ENCODE results near the gene WNT2.

Gene WNT2

GRCh38 chr7:117271566-117271965 lies 51.3 kb downstream of the WNT2 start:
- Histone ChIP-seq H3K4me1 (ENCODE audit: control insufficient read depth in 5 of 5, insufficient read depth in 5 of 5, low read length in 5 of 5) (no peaks in the 10 kb centered on the region), H3K27me3 (ENCODE audit: control insufficient read depth in 5 of 5, insufficient read depth in 4 of 5, low read length in 5 of 5) (peaks cover 0 to 2% (median 0%) of the 10 kb centered on the region in 5 donors), H3K36me3 (ENCODE audit: control insufficient read depth in 5 of 5, insufficient read depth in 5 of 5, low read length in 5 of 5) (no peaks in the 10 kb centered on the region), H3K27ac (ENCODE audit: low read depth, low read length) (no peak overlapping the region), H3K9me3 (ENCODE audit: control insufficient read depth in 5 of 5, low read length in 5 of 5) (no peaks in the 10 kb centered on the region), H3K9ac (ENCODE audit: low read length in 5 of 5) (no peak overlapping the region), H3K4me3 (ENCODE audit: low read depth in 1 of 5, low read length in 5 of 5) (no peak overlapping the region)

- Histone ChIP-seq H3K27me3 (ENCODE audit: control insufficient read depth in 5 of 5, insufficient read depth in 4 of 5, low read length in 5 of 5) (peaks cover 0 to 2% (median 0%) of the 10 kb centered on the region in 5 donors), H3K4me3 (ENCODE audit: low read depth in 1 of 5, low read length in 5 of 5) (no peak overlapping the region), H3K4me1 (ENCODE audit: control insufficient read depth in 5 of 5, insufficient read depth in 5 of 5, low read length in 5 of 5) (no peaks in the 10 kb centered on the region), H3K36me3 (ENCODE audit: control insufficient read depth in 5 of 5, insufficient read depth in 5 of 5, low read length in 5 of 5) (no peaks in the 10 kb centered on the region), H3K9me3 (ENCODE audit: control insufficient read depth in 5 of 5, low read length in 5 of 5) (no peaks in the 10 kb centered on the region), H3K9ac (ENCODE audit: low read length in 5 of 5) (no peak overlapping the region), H3K27ac (ENCODE audit: low read depth, low read length) (no peak overlapping the region)
Measured at GRCh38 chr7:117270371-117270770, 52.5 kb downstream of the WNT2 start.

- Histone ChIP-seq H3K9me3 (ENCODE audit: control insufficient read depth in 5 of 5, low read length in 5 of 5) (no peaks in the 10 kb centered on the region), H3K4me3 (ENCODE audit: low read depth in 1 of 5, low read length in 5 of 5) (no peak overlapping the region), H3K4me1 (ENCODE audit: control insufficient read depth in 5 of 5, insufficient read depth in 5 of 5, low read length in 5 of 5) (no peaks in the 10 kb centered on the region), H3K9ac (ENCODE audit: low read length in 5 of 5) (no peak overlapping the region), H3K27ac (ENCODE audit: low read depth, low read length) (peak overlapping the region; percentile 32), H3K27me3 (ENCODE audit: control insufficient read depth in 5 of 5, insufficient read depth in 4 of 5, low read length in 5 of 5) (peaks cover 0 to 2% (median 0%) of the 10 kb centered on the region in 5 donors), H3K36me3 (ENCODE audit: control insufficient read depth in 5 of 5, insufficient read depth in 5 of 5, low read length in 5 of 5) (no peaks in the 10 kb centered on the region)
Measured at GRCh38 chr7:117269886-117270285, 53.0 kb downstream of the WNT2 start.

GRCh38 chr7:117269417-117269816 lies 53.4 kb downstream of the WNT2 start:
- no peak overlapping the region for H3K4me3 ChIP-seq (ENCODE audit: low read depth in 1 of 5, low read length in 5 of 5)
- H3K27me3 ChIP-seq (ENCODE audit: control insufficient read depth in 5 of 5, insufficient read depth in 4 of 5, low read length in 5 of 5), result peaks cover 0 to 2% (median 0%) of the 10 kb centered on the region in 5 donors
- no peak overlapping the region for H3K9ac ChIP-seq (ENCODE audit: low read length in 5 of 5)
- no peaks in the 10 kb centered on the region for H3K4me1 ChIP-seq (ENCODE audit: control insufficient read depth in 5 of 5, insufficient read depth in 5 of 5, low read length in 5 of 5)
- no peaks in the 10 kb centered on the region for H3K9me3 ChIP-seq (ENCODE audit: control insufficient read depth in 5 of 5, low read length in 5 of 5)
- H3K27ac ChIP-seq (ENCODE audit: low read depth, low read length), result peak overlapping the region; percentile 54
- H3K36me3 ChIP-seq (ENCODE audit: control insufficient read depth in 5 of 5, insufficient read depth in 5 of 5, low read length in 5 of 5), result no peaks in the 10 kb centered on the region

GRCh38 chr7:117264716-117265115 lies 58.1 kb downstream of the WNT2 start:
- no peaks in the 10 kb centered on the region for H3K27me3 ChIP-seq (ENCODE audit: control insufficient read depth in 5 of 5, insufficient read depth in 4 of 5, low read length in 5 of 5)
- H3K9ac ChIP-seq (ENCODE audit: low read length in 5 of 5), result no peak overlapping the region
- no peak overlapping the region for H3K4me3 ChIP-seq (ENCODE audit: low read depth in 1 of 5, low read length in 5 of 5)

GRCh38 chr7:117262546-117262945 lies 60.3 kb downstream of the WNT2 start:
- Histone ChIP-seq H3K4me1 (ENCODE audit: control insufficient read depth in 5 of 5, insufficient read depth in 5 of 5, low read length in 5 of 5) (no peaks in the 10 kb centered on the region), H3K9me3 (ENCODE audit: control insufficient read depth in 5 of 5, low read length in 5 of 5) (no peaks in the 10 kb centered on the region), H3K4me3 (ENCODE audit: low read depth in 1 of 5, low read length in 5 of 5) (no peak overlapping the region), H3K27ac (ENCODE audit: low read depth, low read length) (no peak overlapping the region), H3K27me3 (ENCODE audit: control insufficient read depth in 5 of 5, insufficient read depth in 4 of 5, low read length in 5 of 5) (no peaks in the 10 kb centered on the region), H3K36me3 (ENCODE audit: control insufficient read depth in 5 of 5, insufficient read depth in 5 of 5, low read length in 5 of 5) (no peaks in the 10 kb centered on the region), H3K9ac (ENCODE audit: low read length in 5 of 5) (no peak overlapping the region)

More at GRCh38 chr7:117264716-117265115, 58.1 kb downstream of the WNT2 start:
- no peaks in the 10 kb centered on the region for H3K9me3 ChIP-seq (ENCODE audit: control insufficient read depth in 5 of 5, low read length in 5 of 5)
- H3K36me3 ChIP-seq (ENCODE audit: control insufficient read depth in 5 of 5, insufficient read depth in 5 of 5, low read length in 5 of 5), result no peaks in the 10 kb centered on the region
- H3K27ac ChIP-seq (ENCODE audit: low read depth, low read length), result no peak overlapping the region
- H3K4me1 ChIP-seq (ENCODE audit: control insufficient read depth in 5 of 5, insufficient read depth in 5 of 5, low read length in 5 of 5), result no peaks in the 10 kb centered on the region

GRCh38 chr7:117259615-117260014 lies 63.2 kb downstream of the WNT2 start:
- no peak overlapping the region for H3K4me3 ChIP-seq (ENCODE audit: low read depth in 1 of 5, low read length in 5 of 5)
- H3K36me3 ChIP-seq (ENCODE audit: control insufficient read depth in 5 of 5, insufficient read depth in 5 of 5, low read length in 5 of 5), result no peaks in the 10 kb centered on the region
- H3K9ac ChIP-seq (ENCODE audit: low read length in 5 of 5), result no peak overlapping the region
- H3K27me3 ChIP-seq (ENCODE audit: control insufficient read depth in 5 of 5, insufficient read depth in 4 of 5, low read length in 5 of 5), result no peaks in the 10 kb centered on the region
- no peak overlapping the region for H3K27ac ChIP-seq (ENCODE audit: low read depth, low read length)
- no peaks in the 10 kb centered on the region for H3K4me1 ChIP-seq (ENCODE audit: control insufficient read depth in 5 of 5, insufficient read depth in 5 of 5, low read length in 5 of 5)
- H3K9me3 ChIP-seq (ENCODE audit: control insufficient read depth in 5 of 5, low read length in 5 of 5), result no peaks in the 10 kb centered on the region

GRCh38 chr7:117251687-117252086 lies 71.2 kb downstream of the WNT2 start:
- Histone ChIP-seq H3K27ac (ENCODE audit: low read depth, low read length) (no peak overlapping the region), H3K4me3 (ENCODE audit: low read depth in 1 of 5, low read length in 5 of 5) (no peak overlapping the region), H3K4me1 (ENCODE audit: control insufficient read depth in 5 of 5, insufficient read depth in 5 of 5, low read length in 5 of 5) (no peaks in the 10 kb centered on the region), H3K27me3 (ENCODE audit: control insufficient read depth in 5 of 5, insufficient read depth in 4 of 5, low read length in 5 of 5) (no peaks in the 10 kb centered on the region), H3K9me3 (ENCODE audit: control insufficient read depth in 5 of 5, low read length in 5 of 5) (no peaks in the 10 kb centered on the region), H3K36me3 (ENCODE audit: control insufficient read depth in 5 of 5, insufficient read depth in 5 of 5, low read length in 5 of 5) (no peaks in the 10 kb centered on the region), H3K9ac (ENCODE audit: low read length in 5 of 5) (no peak overlapping the region)

- Histone ChIP-seq H3K4me1 (ENCODE audit: control insufficient read depth in 5 of 5, insufficient read depth in 5 of 5, low read length in 5 of 5) (no peaks in the 10 kb centered on the region), H3K4me3 (ENCODE audit: low read depth in 1 of 5, low read length in 5 of 5) (no peak overlapping the region), H3K9me3 (ENCODE audit: control insufficient read depth in 5 of 5, low read length in 5 of 5) (no peaks in the 10 kb centered on the region), H3K27ac (ENCODE audit: low read depth, low read length) (no peak overlapping the region), H3K36me3 (ENCODE audit: control insufficient read depth in 5 of 5, insufficient read depth in 5 of 5, low read length in 5 of 5) (no peaks in the 10 kb centered on the region), H3K9ac (ENCODE audit: low read length in 5 of 5) (no peak overlapping the region), H3K27me3 (ENCODE audit: control insufficient read depth in 5 of 5, insufficient read depth in 4 of 5, low read length in 5 of 5) (no peaks in the 10 kb centered on the region)
Measured at GRCh38 chr7:117250801-117251200, 72.1 kb downstream of the WNT2 start.

- Histone ChIP-seq H3K36me3 (ENCODE audit: control insufficient read depth in 5 of 5, insufficient read depth in 5 of 5, low read length in 5 of 5) (no peaks in the 10 kb centered on the region), H3K27me3 (ENCODE audit: control insufficient read depth in 5 of 5, insufficient read depth in 4 of 5, low read length in 5 of 5) (no peaks in the 10 kb centered on the region), H3K4me1 (ENCODE audit: control insufficient read depth in 5 of 5, insufficient read depth in 5 of 5, low read length in 5 of 5) (no peaks in the 10 kb centered on the region), H3K9me3 (ENCODE audit: control insufficient read depth in 5 of 5, low read length in 5 of 5) (no peaks in the 10 kb centered on the region), H3K4me3 (ENCODE audit: low read depth in 1 of 5, low read length in 5 of 5) (no peak overlapping the region), H3K27ac (ENCODE audit: low read depth, low read length) (no peak overlapping the region), H3K9ac (ENCODE audit: low read length in 5 of 5) (no peak overlapping the region)
Measured at GRCh38 chr7:117250245-117250644, 72.6 kb downstream of the WNT2 start.

GRCh38 chr7:117249696-117250095 lies 73.2 kb downstream of the WNT2 start:
- no peaks in the 10 kb centered on the region for H3K27me3 ChIP-seq (ENCODE audit: control insufficient read depth in 5 of 5, insufficient read depth in 4 of 5, low read length in 5 of 5)
- no peak overlapping the region for H3K4me3 ChIP-seq (ENCODE audit: low read depth in 1 of 5, low read length in 5 of 5)
- H3K4me1 ChIP-seq (ENCODE audit: control insufficient read depth in 5 of 5, insufficient read depth in 5 of 5, low read length in 5 of 5), result no peaks in the 10 kb centered on the region
- no peaks in the 10 kb centered on the region for H3K36me3 ChIP-seq (ENCODE audit: control insufficient read depth in 5 of 5, insufficient read depth in 5 of 5, low read length in 5 of 5)
- no peak overlapping the region for H3K9ac ChIP-seq (ENCODE audit: low read length in 5 of 5)
- H3K27ac ChIP-seq (ENCODE audit: low read depth, low read length), result no peak overlapping the region
- no peaks in the 10 kb centered on the region for H3K9me3 ChIP-seq (ENCODE audit: control insufficient read depth in 5 of 5, low read length in 5 of 5)
